NCI-H128 (cell line): ENCODE results near the gene SMAGP.
"Not testable (repeated sequence)": the region's sequence is repeated elsewhere in the genome, so short reads cannot be mapped to it uniquely, and the experiment has no call there.

Experiments
- DNase-seq: peaks from one replicate; lab custom pipeline; 2025; ENCODE audit not compliant: unreplicated experiment; lab: John Stamatoyannopoulos, UW

The SMAGP gene

GRCh38 chr12:51265024-51265423 is 5.2 kb downstream of the SMAGP start:
- DNase-seq = no peak

DNA sequence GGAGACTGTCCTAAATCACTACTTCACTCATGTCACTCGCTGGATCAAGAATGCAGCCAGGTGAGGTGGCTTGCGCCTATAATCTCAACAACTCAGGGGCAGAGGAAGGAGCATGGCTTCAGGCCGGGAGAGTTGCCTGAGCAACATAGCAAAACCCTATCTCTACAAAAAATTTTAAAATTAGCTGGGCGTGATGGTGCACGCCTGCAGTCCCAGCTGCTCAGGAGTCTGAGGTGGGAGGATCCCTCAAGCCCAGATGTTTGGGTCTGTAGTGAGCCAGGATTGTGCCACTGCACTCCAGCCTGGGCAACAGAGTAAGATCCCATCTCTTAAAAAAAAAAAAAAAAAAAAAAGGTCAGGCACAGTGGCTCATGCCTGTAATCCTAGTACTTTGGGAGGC is 5.9 kb downstream of the SMAGP start:
- no peak for DNase-seq

- no peak for DNase-seq
Measured at GRCh38 chr12:51263341-51263740, 6.9 kb downstream of the SMAGP start.

- no peak for DNase-seq
Measured at GRCh38 chr12:51262758-51263177, 7.4 kb downstream of the SMAGP start.

DNA sequence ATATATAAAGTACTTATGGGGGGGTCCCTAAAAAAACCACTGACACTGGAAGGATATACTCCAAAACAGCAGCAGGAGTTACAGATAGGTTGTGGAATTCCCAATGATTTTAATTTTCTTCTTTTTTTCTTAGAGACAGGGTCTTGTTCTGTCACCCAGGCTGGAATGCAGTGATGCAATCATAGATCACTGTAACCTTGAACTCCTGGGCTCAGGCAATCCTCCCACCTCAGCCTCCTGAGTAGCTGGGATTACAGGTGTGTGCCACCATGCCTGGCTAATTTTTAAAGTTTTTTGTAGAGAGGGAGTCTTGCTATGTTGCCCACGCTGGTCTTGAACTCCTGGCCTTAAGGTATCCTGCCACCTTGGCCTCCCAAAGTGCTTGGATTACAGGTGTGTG is 10.6 kb downstream of the SMAGP start:
- DNase-seq = not testable (repeated sequence)

DNA sequence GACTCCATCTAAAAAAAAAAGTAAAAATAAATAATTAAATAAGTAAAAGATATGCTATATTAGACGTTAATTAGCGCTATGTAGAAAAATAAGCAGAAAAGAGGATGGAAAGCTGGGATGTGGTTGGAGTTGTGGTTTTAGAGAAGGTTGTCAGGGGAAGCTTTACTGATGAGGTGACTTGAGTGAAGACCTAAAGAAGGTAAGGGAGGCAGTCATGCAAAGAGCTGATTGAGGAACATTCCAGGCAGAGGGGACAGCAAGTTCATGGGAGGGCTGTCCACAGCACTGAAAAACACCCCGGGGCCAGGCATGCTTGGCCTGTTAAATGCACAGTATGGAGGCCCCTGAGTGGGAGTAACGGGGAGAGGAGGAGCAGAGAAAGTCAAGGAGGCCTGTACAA is 15.7 kb downstream of the SMAGP start:
- no peak for DNase-seq

DNA sequence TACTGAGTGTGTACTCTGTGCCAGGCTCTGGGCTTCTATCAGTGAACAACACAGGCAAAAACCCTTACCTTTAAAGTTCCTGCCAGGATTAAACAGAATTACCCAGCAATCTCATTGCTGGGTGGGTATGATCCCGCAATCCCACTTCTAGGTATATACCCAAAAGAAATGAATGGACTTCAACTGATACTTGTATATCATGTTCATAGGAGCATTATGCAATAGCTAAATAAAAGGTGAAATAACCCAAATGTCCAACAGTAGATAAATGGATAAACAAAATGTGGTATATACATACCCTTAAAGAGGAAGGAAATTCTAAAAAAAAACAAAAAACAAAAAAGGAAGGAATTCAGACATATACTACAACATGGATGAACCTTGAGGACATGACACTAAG is 16.9 kb downstream of the SMAGP start:
- no peak for DNase-seq

DNA sequence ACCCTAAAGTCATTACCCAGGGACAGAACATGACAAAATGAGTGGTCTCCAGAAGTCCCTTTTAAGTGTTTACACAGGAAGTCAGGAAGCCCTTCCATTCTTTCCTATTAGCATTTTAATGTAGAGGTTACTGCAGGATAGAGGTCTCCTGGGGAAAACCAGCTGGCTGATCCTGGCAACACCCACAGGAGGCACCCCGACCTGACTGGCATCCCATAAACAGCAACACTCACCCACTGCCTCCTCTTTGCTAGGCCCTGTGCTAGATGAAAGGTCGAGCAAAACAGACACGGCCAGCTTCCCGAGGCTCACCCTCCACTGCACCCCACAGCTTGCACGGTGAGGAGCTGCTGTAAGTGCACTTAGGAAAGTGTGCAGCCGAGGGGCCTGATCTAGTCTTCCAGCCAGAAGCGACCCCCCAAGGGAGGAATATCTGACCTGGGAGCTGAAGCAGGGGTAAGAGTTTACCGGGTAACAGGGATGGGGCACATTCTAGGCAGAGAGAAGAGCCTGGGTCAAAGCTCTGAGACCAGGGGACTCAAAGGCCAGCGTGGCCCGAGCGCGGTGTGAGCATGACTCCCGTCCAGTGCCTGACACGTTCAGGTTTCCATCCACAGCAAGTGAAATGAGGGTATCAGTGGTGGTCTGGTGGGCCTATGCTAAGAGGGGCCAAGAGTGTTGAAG is 22.6 kb downstream of the SMAGP start:
- no peak for DNase-seq

- DNase-seq = no peak
Measured at GRCh38 chr12:51246254-51246853, 23.9 kb downstream of the SMAGP start.

DNA sequence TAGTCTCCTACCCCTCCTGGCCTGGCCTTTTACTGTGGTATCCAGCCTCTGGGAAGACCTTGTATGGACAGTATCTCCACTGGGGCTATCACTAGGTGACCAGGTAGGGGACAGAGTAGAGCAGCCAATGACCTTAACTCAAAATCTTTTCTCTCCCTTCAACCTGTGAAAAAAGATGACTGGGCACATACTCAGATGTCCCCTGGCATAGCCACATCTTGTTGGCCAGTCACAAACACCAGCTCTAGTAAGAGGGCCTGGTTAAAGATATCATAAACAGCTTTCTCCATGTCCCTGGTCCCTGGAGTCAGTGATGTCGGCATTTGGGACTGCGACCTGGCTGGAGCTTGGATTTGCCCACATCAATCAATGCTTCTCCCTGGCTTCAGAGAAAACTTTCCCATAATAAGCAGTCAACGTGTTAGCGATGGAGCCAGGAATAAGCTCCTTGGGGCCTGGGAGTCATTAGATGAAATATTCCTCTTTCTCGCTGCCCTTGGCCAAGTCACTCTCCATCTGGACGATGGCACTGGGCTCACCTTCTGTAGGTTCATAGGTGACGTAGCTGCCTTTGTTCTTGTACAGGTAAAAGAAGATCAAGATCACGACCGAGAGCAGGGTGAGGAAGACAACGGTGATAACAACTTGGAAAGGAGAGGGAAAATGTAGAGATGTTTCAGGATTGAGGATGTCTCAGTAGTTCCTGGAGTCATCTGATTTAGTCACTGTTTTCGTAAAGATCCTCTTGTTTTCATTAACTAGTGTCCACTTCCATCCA is 24.6 kb downstream of the SMAGP start:
- no peak for DNase-seq

GRCh38 chr12:51244269-51244668 is 25.9 kb downstream of the SMAGP start:
- DNase-seq = no peak

DNA sequence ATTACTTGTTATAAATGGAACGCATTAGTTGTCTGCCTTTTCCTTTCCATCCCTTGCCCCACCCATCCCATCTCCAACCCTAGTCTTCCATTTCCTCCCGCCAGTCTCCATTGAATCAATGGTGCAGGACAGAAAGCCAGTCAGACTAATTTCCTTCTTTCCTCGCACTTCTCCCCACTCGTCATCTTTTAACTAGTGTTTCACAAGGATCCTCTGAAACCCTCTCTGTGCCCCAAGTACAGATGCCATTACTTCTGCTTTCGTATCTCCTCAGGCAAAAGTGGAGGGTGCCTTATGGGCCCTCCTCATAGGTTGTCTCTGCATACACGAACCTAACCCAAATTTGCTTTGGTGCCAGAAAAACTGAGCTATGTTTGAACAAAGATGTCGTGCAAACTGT is 27.3 kb downstream of the SMAGP start:
- no peak for DNase-seq

- DNase-seq = no peak
Measured at GRCh38 chr12:51242120-51242519, 28.1 kb downstream of the SMAGP start.

- no peak for DNase-seq
Measured at GRCh38 chr12:51240971-51241370, 29.2 kb downstream of the SMAGP start.

DNA sequence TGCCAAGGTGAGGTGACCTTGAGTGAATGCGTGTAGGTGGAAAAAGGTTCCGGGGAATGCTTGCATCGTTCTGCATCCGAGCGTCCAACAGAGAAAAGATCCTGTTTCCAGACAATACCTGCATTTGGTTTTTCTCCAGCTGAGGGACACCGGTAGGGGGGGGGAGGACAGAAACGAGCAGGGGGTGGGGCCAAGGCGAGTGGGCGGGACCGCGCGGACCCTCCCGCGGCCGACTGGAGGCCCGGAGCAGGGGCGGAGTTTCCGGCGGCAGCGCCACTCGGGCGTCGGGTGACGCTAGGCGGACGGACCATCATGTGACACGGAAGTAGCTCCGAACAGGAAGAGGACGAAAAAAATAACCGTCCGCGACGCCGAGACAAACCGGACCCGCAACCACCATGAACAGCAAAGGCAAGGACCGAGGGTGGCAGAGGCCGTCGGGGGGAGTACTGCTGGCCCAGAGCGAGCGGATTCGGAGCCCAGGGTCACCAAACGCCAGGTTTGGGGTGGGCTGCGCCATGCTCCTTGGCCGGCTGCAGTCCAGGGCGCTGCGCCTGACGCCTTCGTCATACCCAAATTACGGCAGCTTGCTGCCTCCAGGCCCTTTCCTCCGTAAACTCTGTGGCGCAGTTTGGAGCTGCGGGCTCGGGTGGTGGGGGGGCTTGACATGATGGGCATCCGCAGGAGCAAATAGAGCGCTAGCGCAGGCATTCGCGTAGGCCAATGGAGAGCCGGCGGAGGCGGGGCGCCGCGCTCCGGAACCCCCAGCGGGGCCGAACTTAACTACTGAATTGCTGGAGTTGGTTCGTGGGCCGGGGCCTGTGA is 31.5 kb downstream of the SMAGP start, which contains the start of gene DAZAP2:
Gene DAZAP2, plus strand, starts transcription at position 317 of the 825 bp plus-strand sequence. Its CDS starts 82 bp downstream, at position 399.
- DNase-seq = peak; percentile 89

DNA sequence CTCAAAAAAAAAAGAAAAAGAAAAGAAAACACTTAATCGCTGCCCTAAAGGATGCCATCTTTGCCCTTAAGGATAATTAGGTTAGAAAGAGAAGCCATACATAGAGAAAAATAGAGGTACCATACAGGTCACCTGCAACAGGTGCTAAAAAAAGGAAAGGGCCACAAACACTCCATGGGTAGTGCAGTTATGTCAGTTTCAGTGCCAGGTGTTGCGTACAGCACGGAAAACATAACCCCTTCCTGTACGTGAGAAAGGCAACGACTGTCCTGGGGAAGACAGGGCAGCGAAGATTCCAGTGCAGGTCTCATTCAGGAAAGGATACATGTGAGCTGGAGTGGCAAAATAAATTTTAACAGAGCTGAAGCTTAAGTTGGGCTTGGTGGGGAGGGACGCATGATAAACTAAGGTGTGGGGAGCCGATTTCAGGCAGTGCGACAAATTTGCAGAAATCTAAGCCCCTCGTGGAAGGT is 32.1 kb downstream of the SMAGP start:
- no peak for DNase-seq

DNA sequence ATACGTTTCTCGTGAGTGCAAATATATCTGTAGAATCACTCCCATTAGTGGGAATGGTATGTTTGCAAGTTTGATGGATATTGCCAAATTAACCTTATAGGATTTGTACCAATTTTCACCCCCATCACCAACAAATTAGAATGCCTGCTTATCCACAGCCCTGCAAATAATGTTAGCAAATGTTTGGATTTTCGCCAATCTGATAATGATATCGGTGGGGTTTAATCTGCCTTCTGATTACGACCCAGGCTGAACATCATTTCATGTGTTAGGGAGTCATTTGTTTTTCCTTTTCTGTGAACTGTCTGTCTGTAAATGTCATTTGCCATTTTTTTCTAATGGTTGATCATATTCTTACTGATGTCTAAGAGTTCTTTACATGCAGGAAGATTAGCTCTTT is 35.7 kb downstream of the SMAGP start:
- DNase-seq = no peak

GRCh38 chr12:51232642-51233041 is 37.6 kb downstream of the SMAGP start:
- DNase-seq = no peak

DNA sequence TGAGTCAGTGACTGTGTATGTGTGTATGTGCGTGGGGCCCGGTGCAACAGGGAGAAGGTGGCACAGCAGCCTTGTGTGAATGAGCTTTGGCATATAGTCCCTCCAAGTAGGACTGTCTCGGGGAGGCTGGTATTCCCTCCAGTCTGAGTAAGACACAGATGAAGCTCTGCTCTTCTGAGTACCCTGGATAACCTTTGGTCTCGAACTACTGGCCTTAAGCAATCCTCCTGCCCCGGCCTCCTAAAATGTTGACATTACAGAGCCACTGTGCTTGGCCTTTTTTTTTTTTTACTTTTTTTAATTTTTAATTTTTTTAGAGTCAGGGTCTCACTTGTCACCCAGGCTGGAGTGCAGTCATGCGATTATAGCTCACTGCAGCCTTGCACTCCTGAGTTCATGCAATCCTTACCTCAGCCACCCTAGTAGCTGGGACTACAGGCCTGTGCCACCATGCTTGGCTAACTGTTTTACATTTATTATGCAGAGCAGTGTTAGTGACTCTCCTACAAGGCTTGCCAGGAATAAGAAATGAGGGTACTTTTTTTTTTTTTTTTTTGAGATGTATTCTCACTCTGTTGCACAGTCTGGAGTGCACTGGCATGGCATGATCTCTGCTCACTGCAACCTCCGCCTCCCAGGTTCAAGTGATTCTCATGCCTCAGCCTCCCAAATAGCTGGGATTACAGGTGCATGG is 41.0 kb downstream of the SMAGP start:
- no peak for DNase-seq

- no peak for DNase-seq
Measured at GRCh38 chr12:51227962-51228361, 42.3 kb downstream of the SMAGP start.
